ENCODE results near the gene GPNMB. TPM values are rescaled to one million over a fixed set of nuclear protein-coding genes. Genes with fewer than 3 reads are reported as not detected.

Gene GPNMB
- total RNA-seq, 1 donor, result 525 TPM

DNA sequence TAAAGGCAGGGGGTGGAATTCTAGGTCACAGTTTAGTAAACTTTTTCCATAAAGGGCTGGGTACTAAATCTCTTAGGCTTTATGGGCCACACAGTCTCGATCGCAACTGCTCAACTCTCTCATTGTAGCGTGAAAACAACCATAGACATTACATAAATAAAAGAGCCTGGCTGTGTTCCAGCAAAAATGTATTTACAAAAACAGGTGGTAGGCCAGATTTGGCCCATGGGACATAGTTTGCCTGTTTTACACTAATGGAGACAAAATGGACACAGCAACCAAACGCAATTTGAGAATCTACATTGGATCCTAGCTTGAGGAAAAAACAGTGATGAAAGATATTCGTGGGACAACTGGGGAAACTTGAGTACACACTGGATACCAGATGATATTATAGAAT is 29.3 kb downstream of the GPNMB start:
- no peak for DNase-seq (ENCODE audit: low read depth)
- TF ChIP-seq, protein P1, sequence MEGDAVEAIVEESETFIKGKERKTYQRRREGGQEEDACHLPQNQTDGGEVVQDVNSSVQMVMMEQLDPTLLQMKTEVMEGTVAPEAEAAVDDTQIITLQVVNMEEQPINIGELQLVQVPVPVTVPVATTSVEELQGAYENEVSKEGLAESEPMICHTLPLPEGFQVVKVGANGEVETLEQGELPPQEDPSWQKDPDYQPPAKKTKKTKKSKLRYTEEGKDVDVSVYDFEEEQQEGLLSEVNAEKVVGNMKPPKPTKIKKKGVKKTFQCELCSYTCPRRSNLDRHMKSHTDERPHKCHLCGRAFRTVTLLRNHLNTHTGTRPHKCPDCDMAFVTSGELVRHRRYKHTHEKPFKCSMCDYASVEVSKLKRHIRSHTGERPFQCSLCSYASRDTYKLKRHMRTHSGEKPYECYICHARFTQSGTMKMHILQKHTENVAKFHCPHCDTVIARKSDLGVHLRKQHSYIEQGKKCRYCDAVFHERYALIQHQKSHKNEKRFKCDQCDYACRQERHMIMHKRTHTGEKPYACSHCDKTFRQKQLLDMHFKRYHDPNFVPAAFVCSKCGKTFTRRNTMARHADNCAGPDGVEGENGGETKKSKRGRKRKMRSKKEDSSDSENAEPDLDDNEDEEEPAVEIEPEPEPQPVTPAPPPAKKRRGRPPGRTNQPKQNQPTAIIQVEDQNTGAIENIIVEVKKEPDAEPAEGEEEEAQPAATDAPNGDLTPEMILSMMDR (IDR thresholded peaks at IDR 0.05; ENCODE audit: insufficient read depth, low read length), result no peak

DNA sequence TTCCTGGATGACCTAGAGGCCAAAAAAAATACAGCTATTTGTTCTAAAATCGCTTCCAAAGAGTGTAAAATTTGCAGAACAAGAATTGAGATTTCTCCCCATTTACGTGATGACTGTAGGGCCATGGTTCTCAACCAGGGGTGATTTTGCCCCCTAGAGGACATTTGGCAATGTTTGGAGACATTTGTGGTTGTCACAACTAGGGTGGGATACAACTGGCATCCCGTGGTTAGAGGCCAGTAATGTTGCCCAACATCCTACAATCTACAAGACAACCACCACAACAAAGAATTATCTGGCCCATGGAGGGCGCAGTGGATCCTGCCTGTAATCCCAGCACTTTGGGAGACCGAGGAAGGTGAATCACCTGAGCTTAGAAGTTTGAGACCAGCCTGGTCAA is 29.8 kb downstream of the GPNMB start:
- no peak overlapping the region for H3K4me3 ChIP-seq (ENCODE audit: low read depth, low read length)
- DNase-seq (ENCODE audit: low read depth), result no peak
- TF ChIP-seq, protein P1 (IDR thresholded peaks at IDR 0.05; ENCODE audit: insufficient read depth, low read length), result peak; percentile 18

More for the DNA sequence above, 29.3 kb downstream of the GPNMB start:
- no peak overlapping the region for H3K4me3 ChIP-seq (ENCODE audit: low read depth, low read length)

DNA sequence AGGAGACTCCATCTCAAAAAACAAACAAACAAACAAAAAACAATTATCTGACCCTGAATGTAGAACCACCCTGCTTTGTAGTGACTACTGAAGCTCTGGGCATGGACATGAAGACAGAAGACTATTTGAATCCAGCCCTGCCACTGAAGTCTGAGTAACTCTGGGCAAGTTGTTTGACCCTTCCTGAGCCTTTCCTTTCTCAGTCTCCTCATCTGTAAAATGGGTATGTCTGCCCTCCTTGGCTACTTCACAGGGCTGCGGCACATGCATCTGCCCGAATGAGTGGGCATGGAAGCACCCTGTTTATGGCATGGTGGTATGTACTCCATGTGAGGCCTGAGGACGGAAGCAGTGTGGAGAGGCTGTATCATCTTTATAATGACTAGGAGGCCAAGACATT is 30.4 kb downstream of the GPNMB start:
- TF ChIP-seq, protein P1 (IDR thresholded peaks at IDR 0.05; ENCODE audit: insufficient read depth, low read length), result no peak
- no peak for DNase-seq (ENCODE audit: low read depth)
- H3K4me3 ChIP-seq (ENCODE audit: low read depth, low read length), result no peak overlapping the region

DNA sequence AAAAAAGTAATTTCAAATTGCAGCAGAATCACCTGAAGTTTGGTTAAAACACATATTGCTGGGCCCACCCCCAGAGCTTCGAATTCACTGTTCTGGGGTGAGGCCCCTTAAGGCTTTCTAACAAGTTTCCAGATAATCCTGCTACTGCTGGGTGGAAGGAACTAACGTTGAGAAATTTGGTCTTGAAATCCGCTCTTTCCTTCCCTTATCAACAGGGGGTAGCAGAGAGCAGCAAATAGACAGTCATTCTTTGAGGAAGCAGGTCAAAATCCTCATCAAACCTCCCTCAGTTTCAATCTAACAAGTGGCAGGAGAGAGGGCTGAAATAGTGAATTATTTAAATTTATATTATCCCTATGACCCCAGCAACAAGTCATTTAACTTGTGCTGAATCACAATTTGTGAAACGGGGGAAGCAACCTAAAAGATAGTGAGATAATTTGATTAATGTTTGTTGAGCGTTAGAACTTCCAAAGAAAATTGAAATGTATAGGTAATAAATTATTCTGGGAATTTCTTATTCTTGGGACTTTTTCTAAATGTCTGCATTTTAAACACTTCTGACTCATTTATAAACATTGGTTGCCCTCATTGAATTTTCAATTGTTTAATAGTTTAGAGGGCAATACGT is 30.9 kb downstream of the GPNMB start:
- TF ChIP-seq, protein P1 (IDR thresholded peaks at IDR 0.05; ENCODE audit: insufficient read depth, low read length), result peak; percentile 92
- DNase-seq (ENCODE audit: low read depth), result peak; percentile 77
- H3K4me3 ChIP-seq (ENCODE audit: low read depth, low read length), result no peak overlapping the region

DNA sequence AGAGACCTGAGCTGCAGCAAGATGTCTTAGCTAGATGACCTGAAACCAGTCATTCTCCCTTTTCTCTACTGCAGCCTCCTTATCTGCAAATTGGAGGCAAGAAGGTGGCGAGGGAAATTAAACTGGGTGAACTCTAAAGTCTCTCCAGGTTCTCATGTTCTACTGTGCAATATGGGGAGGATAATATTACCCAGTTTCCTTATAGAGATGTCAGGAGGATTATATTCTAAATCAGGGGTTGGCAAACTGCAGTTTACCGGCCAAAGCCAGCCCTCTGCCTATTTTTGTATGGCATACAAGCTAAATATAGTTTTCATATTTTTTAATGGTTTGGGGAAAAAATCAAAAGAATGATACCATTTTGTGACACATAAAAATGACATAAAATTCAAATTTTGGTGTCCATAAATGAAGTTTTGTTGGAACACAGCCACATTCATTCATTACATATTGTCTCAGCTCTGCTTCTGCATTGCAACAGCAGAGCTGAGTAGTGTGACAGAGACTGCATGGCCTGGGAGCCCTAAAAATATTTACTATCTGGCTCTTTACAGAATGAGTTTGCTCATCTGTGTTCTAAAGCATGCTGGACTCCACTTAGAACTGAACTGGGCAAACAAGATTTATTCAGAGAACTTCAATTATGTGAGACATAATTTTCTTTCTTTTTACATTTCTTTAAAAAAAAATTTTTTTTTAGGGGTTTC is 33.4 kb downstream of the GPNMB start:
- TF ChIP-seq, protein P1 (IDR thresholded peaks at IDR 0.05; ENCODE audit: insufficient read depth, low read length), result no peak
- no peak overlapping the region for H3K4me3 ChIP-seq (ENCODE audit: low read depth, low read length)
- no peak for DNase-seq (ENCODE audit: low read depth)

DNA sequence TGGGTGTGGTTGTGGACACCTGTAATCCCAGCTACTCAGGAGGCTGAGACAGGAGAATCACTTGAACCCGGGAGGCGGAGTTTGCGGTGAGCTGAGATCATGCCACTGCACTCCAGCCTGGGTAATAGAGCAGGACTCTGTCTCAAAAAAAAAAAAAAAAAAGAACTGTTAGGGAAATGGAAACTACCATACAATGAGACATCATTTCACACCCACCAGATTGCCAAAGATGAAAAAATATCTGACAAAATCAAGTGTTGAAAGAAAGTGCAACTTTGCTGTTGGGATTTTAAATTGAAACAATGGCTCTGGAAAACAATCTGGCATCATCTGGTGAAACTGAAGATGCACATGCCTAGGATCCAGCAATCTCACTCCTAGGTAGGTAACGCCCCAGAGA is 36.5 kb downstream of the GPNMB start:
- DNase-seq (ENCODE audit: low read depth), result no peak
- TF ChIP-seq, protein P1 (IDR thresholded peaks at IDR 0.05; ENCODE audit: insufficient read depth, low read length), result no peak
- H3K4me3 ChIP-seq (ENCODE audit: low read depth, low read length), result no peak overlapping the region
